22Rv1 (cell line): ENCODE measurements around the gene NLRP12.

Source experiments
- CTCF ChIP-seq: fragments of 450-650 bp; IDR thresholded peaks from 2 replicates; pipeline ENCODE4 v1.5.1; 2017; ENCODE audit warnings: mild to moderate bottlenecking
- ZFX ChIP-seq: fragments of 450-650 bp; IDR thresholded peaks from 2 replicates; pipeline ENCODE4 v1.6.1; 2017; ENCODE audit warnings: antibody characterized with exemption, borderline replicate concordance

- TF ChIP-seq CTCF: no peak
- TF ChIP-seq ZFX: no peak
These were observed 22.9 kb downstream of the NLRP12 start for GRCh38 chr19:53801257-53801656.
